GM13977 (cell line): Measurements from ENCODE around the gene MYB.
"Not testable (repeated sequence)": the region's sequence is repeated elsewhere in the genome, so short reads cannot be mapped to it uniquely, and the experiment has no call there.

Experiments
- DNase-seq: peaks from one replicate; pipeline ENCODE4 v3.0.0; 2012; ENCODE audit warnings: low spot score
- CTCF ChIP-seq: IDR thresholded peaks from 2 replicates; pipeline ENCODE4 v1.5.1; 2012; ENCODE audit warnings: mild to moderate bottlenecking, control low read depth; ENCODE audit not compliant: insufficient read depth; ENCODE audit errors: extremely low read depth, missing control alignments
- in situ Hi-C: fragments of 300-500 bp; cut with MboI; formaldehyde crosslinking; loops from one replicate; pipeline ENCODE4 v1.12.0; 2022; ENCODE audit warnings: low sequenced_read_pairs, low pct_unique_long_range_greater_than_20kb, mixed read lengths, inconsistent platforms; ENCODE audit not compliant: unreplicated experiment

MYB gene

GRCh38 chr6:135235716-135236115, 54.6 kb downstream of the MYB start:
- in situ Hi-C loops = no loop called here
- no peak for TF ChIP-seq CTCF
- DNase-seq = no peak

- TF ChIP-seq CTCF = no peak
- no peak for DNase-seq
- in situ Hi-C loops = no loop called here
Measured at GRCh38 chr6:135236319-135236718, 55.2 kb downstream of the MYB start.

- in situ Hi-C loops = no loop called here
- no peak for TF ChIP-seq CTCF
- DNase-seq = no peak
Measured at GRCh38 chr6:135236732-135237131, 55.6 kb downstream of the MYB start.

GRCh38 chr6:135240711-135241110, 59.6 kb downstream of the MYB start:
- no peak for TF ChIP-seq CTCF
- in situ Hi-C loops = no loop called here
- DNase-seq = no peak

- in situ Hi-C loops = no loop called here
- TF ChIP-seq CTCF = no peak
- DNase-seq = no peak
Measured at GRCh38 chr6:135243871-135244796, 63.0 kb downstream of the MYB start.

GRCh38 chr6:135244805-135245204, 63.7 kb downstream of the MYB start:
- DNase-seq = no peak
- TF ChIP-seq CTCF = no peak
- in situ Hi-C loops = no loop called here

GRCh38 chr6:135246412-135247012, 65.4 kb downstream of the MYB start:
- DNase-seq, in situ Hi-C loops: not testable (repeated sequence)
